HFFc6 (cell line): ENCODE measurements around the gene CIRBP. TPM values are rescaled to one million over a fixed set of nuclear protein-coding genes. Genes with fewer than 3 reads are reported as not detected.

Experiments used
- DNase-seq: peaks from one replicate; pipeline ENCODE4 v3.0.0-alpha.2; 2018
- H3K27ac Mint-ChIP-seq: 2 replicates; pipeline ENCODE4 v1.8.0; 2020; ENCODE audit warnings: mild to moderate bottlenecking, mixed read lengths
- H3K27me3 Mint-ChIP-seq: 2 replicates; pipeline ENCODE4 v1.8.0; 2021; ENCODE audit warnings: mild to moderate bottlenecking, moderate library complexity, mixed read lengths; ENCODE audit not compliant: insufficient read depth
- H3K36me3 Mint-ChIP-seq: 2 replicates; pipeline ENCODE4 v1.8.0; 2021; ENCODE audit warnings: low read depth, mixed read lengths
- H3K4me1 Mint-ChIP-seq: 2 replicates; pipeline ENCODE4 v1.8.0; 2020; ENCODE audit warnings: low read depth, mixed read lengths
- H3K4me3 Mint-ChIP-seq: 2 replicates; pipeline ENCODE4 v1.8.0; 2020; ENCODE audit warnings: mild to moderate bottlenecking, moderate library complexity, mixed read lengths
- H3K9me3 Mint-ChIP-seq: 2 replicates; pipeline ENCODE4 v1.8.0; 2020; ENCODE audit warnings: mild to moderate bottlenecking, mixed read lengths
- CTCF ChIP-seq: fragments of 200-600 bp; sonication (generic); IDR thresholded peaks from 2 replicates; pipeline ENCODE4 v1.5.0; 2021; ENCODE audit warnings: antibody characterized with exemption, mild to moderate bottlenecking
- total RNA-seq, 6 experiments: library from RNA; stranded (reverse); fragmentation: NEBNext Ultra II Directional; extraction: Animal tissue kit (Norgen Biotek cat#: 25700); gene quantifications; 2 replicates in 1 of 6; 3 replicates in 5 of 6; pipeline ENCODE4 v1.2.3, GENCODE V29; 2021

Gene CIRBP
- total RNA-seq, 6 experiments from 2014 or later = 160 to 243 (median 190) TPM

DNA sequence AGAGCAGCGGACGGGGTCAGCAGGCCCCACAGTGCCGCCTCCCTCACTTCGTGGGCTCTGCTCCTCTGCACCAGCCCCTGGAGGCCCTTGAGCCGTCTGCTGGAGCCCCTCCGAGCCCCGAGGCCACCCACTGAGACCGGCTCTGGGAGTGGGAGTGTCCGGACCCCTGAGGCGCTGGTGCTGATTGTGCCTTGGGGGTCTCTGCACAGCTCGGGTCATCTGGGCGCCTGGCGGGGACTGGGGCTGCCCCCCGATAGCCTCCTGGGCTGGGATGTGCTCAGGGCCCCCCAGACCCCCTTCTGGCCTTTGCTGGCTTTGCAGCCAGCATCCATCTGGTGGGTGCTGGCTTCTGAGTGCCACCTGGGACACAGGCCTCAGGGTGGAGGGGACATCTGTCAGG, 46.7 kb upstream of the CIRBP start:
- TF ChIP-seq CTCF = no peak
- Mint-ChIP-seq H3K27me3 (peaks cover 2% of the 10 kb centered on the region), H3K27ac (no peak overlapping the region), H3K9me3 (no peaks in the 10 kb centered on the region), H3K4me3 (no peak overlapping the region), H3K36me3 (no peaks in the 10 kb centered on the region), H3K4me1 (no peaks in the 10 kb centered on the region)
- DNase-seq = no peak

- no peaks in the 10 kb centered on the region for H3K9me3 Mint-ChIP-seq
- peaks cover 4% of the 10 kb centered on the region for H3K27me3 Mint-ChIP-seq
- peak; percentile 78 for TF ChIP-seq CTCF
- no peaks in the 10 kb centered on the region for H3K4me1 Mint-ChIP-seq
- DNase-seq = no peak
- no peaks in the 10 kb centered on the region for H3K36me3 Mint-ChIP-seq
- H3K27ac Mint-ChIP-seq = no peak overlapping the region
- no peak overlapping the region for H3K4me3 Mint-ChIP-seq
Measured at GRCh38 chr19:1223018-1223855, 45.9 kb upstream of the CIRBP start.

- Mint-ChIP-seq H3K4me3 (no peak overlapping the region), H3K4me1 (no peaks in the 10 kb centered on the region), H3K9me3 (no peaks in the 10 kb centered on the region), H3K27ac (no peak overlapping the region), H3K27me3 (peaks cover 5% of the 10 kb centered on the region), H3K36me3 (no peaks in the 10 kb centered on the region)
- TF ChIP-seq CTCF = no peak
- no peak for DNase-seq
Measured at GRCh38 chr19:1224047-1224825, 44.9 kb upstream of the CIRBP start.

DNA sequence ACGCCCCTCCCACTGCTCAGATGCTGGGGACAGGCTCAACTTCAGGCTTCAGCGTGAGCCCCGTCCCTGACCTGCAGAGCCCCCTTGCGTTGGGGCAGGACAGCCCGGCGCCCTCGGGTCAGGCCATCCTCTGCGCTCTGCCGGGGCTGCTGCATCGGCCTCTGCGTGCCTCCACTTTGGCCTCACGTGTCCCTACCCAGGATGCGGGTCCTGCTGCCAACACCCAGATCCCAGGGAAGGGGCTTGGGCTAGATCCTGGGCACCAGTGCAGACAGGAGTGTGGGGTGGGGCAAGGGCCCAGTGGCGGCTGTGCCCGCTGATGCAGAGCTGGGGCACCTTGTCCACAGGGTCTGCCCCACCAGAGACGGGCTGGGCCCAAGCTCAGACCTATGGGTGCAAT, 44.3 kb upstream of the CIRBP start:
- Mint-ChIP-seq H3K4me3 (no peak overlapping the region), H3K4me1 (no peaks in the 10 kb centered on the region)

More for the DNA sequence above, 44.3 kb upstream of the CIRBP start:
- no peak overlapping the region for H3K27ac Mint-ChIP-seq
- H3K27me3 Mint-ChIP-seq = peaks cover 3% of the 10 kb centered on the region
- TF ChIP-seq CTCF = no peak
- H3K9me3 Mint-ChIP-seq = no peaks in the 10 kb centered on the region
- H3K36me3 Mint-ChIP-seq = no peaks in the 10 kb centered on the region
- no peak for DNase-seq
